Caco-2 (cell line): ENCODE measurements around the gene NRP1. TPM values are rescaled to one million over a fixed set of nuclear protein-coding genes. Genes with fewer than 3 reads are reported as not detected.

Source experiments
- BruUV-seq: library from RNA; stranded (reverse); fragments of 400-500 nt; replicated peaks from 2 replicates; lab custom pipeline; 2021; lab: Mats Ljungman, UMichigan
- CTCF ChIA-PET: fragments of 300-600 bp; sonication (Branson Sonifier 250); formaldehyde crosslinking; loops from one replicate; lab custom pipeline; 2022; ENCODE audit warnings: antibody characterized with exemption; lab: Charles Lee
- POLR2A ChIA-PET: fragments of 300-600 bp; sonication (Branson Sonifier 250); formaldehyde crosslinking; loops from one replicate; lab custom pipeline; 2022; ENCODE audit warnings: antibody characterized with exemption; lab: Charles Lee
- DNase-seq, 2 experiments: peaks; one replicate each; pipeline versions ENCODE4 v3.0.0 to v3.0.0-alpha.2; 2020 to 2022
- H3K27me3 ChIP-seq: replicated peaks from 2 replicates; pipeline ENCODE4 v1.6.0; 2011; ENCODE audit warnings: low read length; ENCODE audit not compliant: control insufficient read depth, insufficient read depth
- H3K36me3 ChIP-seq: 2 replicates; pipeline ENCODE4 v1.5.1; 2011; ENCODE audit warnings: low read length; ENCODE audit not compliant: control insufficient read depth, insufficient read depth
- H3K4me1 ChIP-seq: fragments of 250-450 bp; sonication (Bioruptor Pico); 2 replicates; pipeline ENCODE4 v1.5.1; 2020; ENCODE audit warnings: mild to moderate bottlenecking
- H3K4me3 ChIP-seq: 2 replicates; pipeline ENCODE4 v1.5.1; 2011; ENCODE audit warnings: low read depth, mild to moderate bottlenecking, control low read depth, low read length
- H3K9me3 ChIP-seq: fragments of 250-450 bp; sonication (Bioruptor Pico); 2 replicates; pipeline ENCODE4 v1.5.1; 2020; ENCODE audit warnings: mild to moderate bottlenecking, moderate library complexity
- H3K27ac Mint-ChIP-seq: one replicate; pipeline ENCODE4 v1.8.0; 2022; ENCODE audit warnings: mixed read lengths; ENCODE audit not compliant: unreplicated experiment
- H3K27me3 Mint-ChIP-seq: one replicate; pipeline ENCODE4 v1.8.0; 2022; ENCODE audit warnings: mixed read lengths; ENCODE audit not compliant: insufficient read depth, unreplicated experiment
- H3K36me3 Mint-ChIP-seq: one replicate; pipeline ENCODE4 v1.8.0; 2022; ENCODE audit warnings: mild to moderate bottlenecking, mixed read lengths; ENCODE audit not compliant: insufficient read depth, unreplicated experiment
- H3K4me1 Mint-ChIP-seq: one replicate; pipeline ENCODE4 v1.8.0; 2022; ENCODE audit warnings: low read depth, mixed read lengths; ENCODE audit not compliant: unreplicated experiment
- H3K4me3 Mint-ChIP-seq: one replicate; pipeline ENCODE4 v1.8.0; 2022; ENCODE audit warnings: mild to moderate bottlenecking, moderate library complexity, mixed read lengths; ENCODE audit not compliant: unreplicated experiment
- H3K9me3 Mint-ChIP-seq: one replicate; pipeline ENCODE4 v1.8.0; 2022; ENCODE audit warnings: mixed read lengths; ENCODE audit not compliant: unreplicated experiment
- CTCF ChIP-seq, 2 experiments: fragments of 200-600 bp in 1 of 2; IDR thresholded peaks; 1 replicate in 1 of 2; 2 replicates in 1 of 2; pipeline versions ENCODE4 v1.5.1 to v1.8.0; 2011 to 2022; ENCODE audit warnings: antibody characterized with exemption in 1 of 2, control low read depth in 1 of 2, inconsistent platforms in 1 of 2, low read depth in 1 of 2, low read length in 1 of 2, mild to moderate bottlenecking in 1 of 2, moderate library complexity in 1 of 2; ENCODE audit not compliant: insufficient read depth in 1 of 2, severe bottlenecking in 1 of 2, unreplicated experiment in 1 of 2
- intact Hi-C: fragments of 100-400 bp; cut with micrococcal nuclease; formaldehyde crosslinking; loops from one replicate; pipeline ENCODE4 v1.10.0; 2022; ENCODE audit not compliant: unreplicated experiment
- total RNA-seq: library from RNA; stranded (reverse); gene quantifications from 2 replicates; pipeline ENCODE4 v1.2.3, GENCODE V29; 2022

The NRP1 gene
- total RNA-seq, 1 experiment from 2014 or later, result 123 TPM

GRCh38 chr10:33330543-33331378, 3.7 kb downstream of the NRP1 start:
- Histone ChIP-seq H3K36me3 (no peaks in the 10 kb centered on the region), H3K9me3 (no peaks in the 10 kb centered on the region), H3K27me3 (no peaks in the 10 kb centered on the region), H3K4me3 (no peak overlapping the region; the same call in 1 of the 2 replicates), H3K4me1 (peaks cover 22% of the 10 kb centered on the region)
- Mint-ChIP-seq H3K27ac (no peak overlapping the region), H3K27me3 (no peaks in the 10 kb centered on the region), H3K36me3 (peaks cover 88% of the 10 kb centered on the region), H3K9me3 (no peaks in the 10 kb centered on the region), H3K4me3 (peak overlapping the region; percentile 84), H3K4me1 (peaks cover 30% of the 10 kb centered on the region)
- ChIA-PET CTCF (interaction anchor here (0.6 kb wide), 1 partner anchor 39 kb away, joined by 3 read pairs; no protein-coding TSS in a partner anchor), POLR2A (no interaction called here)
- intact Hi-C loops, result loop anchor here (1.0 to 10.0 kb wide), 10 partner anchors 82 to 1308 kb away; no protein-coding TSS in a partner anchor
- peak; percentile 93 to 98 for TF ChIP-seq CTCF (IDR thresholded peaks at IDR 0.05; ENCODE audit: insufficient read depth in 1 of 2, low read depth in 1 of 2, low read length in 1 of 2, severe bottlenecking in 1 of 2, unreplicated experiment in 1 of 2)
- DNase-seq, result peak; percentile 90 to 91
- no TSS peak for BruUV-seq

GRCh38 chr10:33329178-33329577, 5.3 kb downstream of the NRP1 start:
- DNase-seq, result no peak
- Histone ChIP-seq H3K4me3 (no peak overlapping the region), H3K36me3 (no peaks in the 10 kb centered on the region), H3K9me3 (no peaks in the 10 kb centered on the region), H3K4me1 (peaks cover 22% of the 10 kb centered on the region), H3K27me3 (no peaks in the 10 kb centered on the region)
- CTCF ChIA-PET, result no interaction called here
- Mint-ChIP-seq H3K4me1 (peaks cover 30% of the 10 kb centered on the region), H3K27me3 (no peaks in the 10 kb centered on the region), H3K36me3 (peaks cover 90% of the 10 kb centered on the region), H3K4me3 (no peak overlapping the region), H3K27ac (no peak overlapping the region), H3K9me3 (no peaks in the 10 kb centered on the region)
- POLR2A ChIA-PET, result no interaction called here
- TF ChIP-seq CTCF (IDR thresholded peaks at IDR 0.05; ENCODE audit: insufficient read depth in 1 of 2, low read depth in 1 of 2, low read length in 1 of 2, severe bottlenecking in 1 of 2, unreplicated experiment in 1 of 2), result no peak
- intact Hi-C loops, result no loop called here
- BruUV-seq, result no TSS peak

- CTCF ChIA-PET, result interaction anchor here (1.1 kb wide), 1 partner anchor 135 kb away, joined by 4 read pairs; no protein-coding TSS in a partner anchor
- H3K9me3 ChIP-seq, result no peaks in the 10 kb centered on the region
- no peak overlapping the region for H3K4me3 Mint-ChIP-seq
- H3K27ac Mint-ChIP-seq, result no peak overlapping the region
- BruUV-seq, result no TSS peak
- H3K27me3 ChIP-seq, result no peaks in the 10 kb centered on the region
- H3K36me3 Mint-ChIP-seq, result peaks cover 92% of the 10 kb centered on the region
- H3K4me1 ChIP-seq, result peaks cover 22% of the 10 kb centered on the region
- no peaks in the 10 kb centered on the region for H3K36me3 ChIP-seq
- POLR2A ChIA-PET, result no interaction called here
- no peak for DNase-seq
- intact Hi-C loops, result no loop called here
- no peaks in the 10 kb centered on the region for H3K9me3 Mint-ChIP-seq
- H3K4me1 Mint-ChIP-seq, result peaks cover 27% of the 10 kb centered on the region
- TF ChIP-seq CTCF (IDR thresholded peaks at IDR 0.05; ENCODE audit: insufficient read depth in 1 of 2, low read depth in 1 of 2, low read length in 1 of 2, severe bottlenecking in 1 of 2, unreplicated experiment in 1 of 2), result no peak
- H3K27me3 Mint-ChIP-seq, result no peaks in the 10 kb centered on the region
- H3K4me3 ChIP-seq, result no peak overlapping the region
Measured at GRCh38 chr10:33328253-33328652, 6.2 kb downstream of the NRP1 start.
